Endometrium (tissue), 2 donors: ENCODE data around the gene GTF3A.
A peak's percentile ranks its signal among the peaks of the same experiment; 100 is the strongest.
"Not testable (repeated sequence)": the region's sequence is repeated elsewhere in the genome, so short reads cannot be mapped to it uniquely, and the experiment has no call there.

Experiments
- FAIRE-seq: peaks from 2 replicates; lab custom pipeline; 2012; peaks lifted over from hg19 to GRCh38; lab: Jason Lieb, UNC
- donor health status: control.
- donor health status: control.

GTF3A gene

GRCh38 chr13:27424246-27425157, at the start of gene GTF3A:
TSS of gene GTF3A (plus strand) at chr13:27424619.
- FAIRE-seq: no peak

GRCh38 chr13:27374650-27375049, 49.8 kb upstream of the GTF3A start:
- FAIRE-seq: peak; percentile 15

- no peak for FAIRE-seq
Observed at GRCh38 chr13:27375686-27376326, 48.6 kb upstream of the GTF3A start.

- FAIRE-seq: no peak
Observed at GRCh38 chr13:27379126-27379525, 45.3 kb upstream of the GTF3A start.

- no peak for FAIRE-seq
Observed at GRCh38 chr13:27379694-27380641, 44.5 kb upstream of the GTF3A start.

GRCh38 chr13:27381601-27382000, 42.8 kb upstream of the GTF3A start:
- no peak for FAIRE-seq

- FAIRE-seq: no peak
Observed at GRCh38 chr13:27383104-27383921, 41.1 kb upstream of the GTF3A start.

GRCh38 chr13:27384285-27384684, 40.1 kb upstream of the GTF3A start:
- FAIRE-seq: no peak

GRCh38 chr13:27388241-27388640, 36.2 kb upstream of the GTF3A start:
- no peak for FAIRE-seq

- FAIRE-seq: no peak
Observed at GRCh38 chr13:27389891-27390290, 34.5 kb upstream of the GTF3A start.

GRCh38 chr13:27391471-27391870, 32.9 kb upstream of the GTF3A start:
- no peak for FAIRE-seq

- FAIRE-seq: no peak
Observed at GRCh38 chr13:27393101-27393500, 31.3 kb upstream of the GTF3A start.

- FAIRE-seq: no peak
Observed at GRCh38 chr13:27395007-27395510, 29.4 kb upstream of the GTF3A start.

- FAIRE-seq: no peak
Observed at GRCh38 chr13:27396252-27396846, 28.1 kb upstream of the GTF3A start.

- FAIRE-seq: no peak
Observed at GRCh38 chr13:27398360-27398759, 26.1 kb upstream of the GTF3A start.

GRCh38 chr13:27400405-27400804, 24.0 kb upstream of the GTF3A start:
- FAIRE-seq: not testable (repeated sequence)

GRCh38 chr13:27401210-27401609, 23.2 kb upstream of the GTF3A start:
- no peak for FAIRE-seq

- FAIRE-seq: no peak
Observed at GRCh38 chr13:27403203-27403678, 21.2 kb upstream of the GTF3A start.

GRCh38 chr13:27403727-27404385, 20.6 kb upstream of the GTF3A start:
- no peak for FAIRE-seq

GRCh38 chr13:27404680-27405079, 19.7 kb upstream of the GTF3A start:
- no peak for FAIRE-seq
